SKM-1 (cell line): ENCODE results near the gene SLC6A17.

ENCODE experiments used
- DNase-seq: peaks from one replicate; lab custom pipeline; 2025; ENCODE audit not compliant: unreplicated experiment; lab: John Stamatoyannopoulos, UW

The SLC6A17 gene

GRCh38 chr1:110218137-110218536 lies 67.8 kb downstream of the SLC6A17 start:
- no peak for DNase-seq

- DNase-seq: no peak
Measured at GRCh38 chr1:110218739-110219138, 68.4 kb downstream of the SLC6A17 start.

- DNase-seq: no peak
Measured at GRCh38 chr1:110220324-110220723, 70.0 kb downstream of the SLC6A17 start.

GRCh38 chr1:110221119-110221518 lies 70.8 kb downstream of the SLC6A17 start:
- no peak for DNase-seq

- DNase-seq: no peak
Measured at GRCh38 chr1:110223127-110223526, 72.8 kb downstream of the SLC6A17 start.

- DNase-seq: no peak
Measured at GRCh38 chr1:110223581-110223980, 73.3 kb downstream of the SLC6A17 start.

- no peak for DNase-seq
Measured at GRCh38 chr1:110224240-110224995, 74.1 kb downstream of the SLC6A17 start.

- no peak for DNase-seq
Measured at GRCh38 chr1:110225212-110225611, 74.9 kb downstream of the SLC6A17 start.

GRCh38 chr1:110225756-110226404 lies 75.6 kb downstream of the SLC6A17 start:
- DNase-seq: no peak

- DNase-seq: no peak
Measured at GRCh38 chr1:110227774-110228173, 77.5 kb downstream of the SLC6A17 start.

GRCh38 chr1:110228381-110228780 lies 78.1 kb downstream of the SLC6A17 start:
- no peak for DNase-seq

GRCh38 chr1:110228869-110229268 lies 78.6 kb downstream of the SLC6A17 start:
- DNase-seq: no peak

- DNase-seq: no peak
Measured at GRCh38 chr1:110229348-110230001, 79.2 kb downstream of the SLC6A17 start.

- no peak for DNase-seq
Measured at GRCh38 chr1:110230381-110231199, 80.3 kb downstream of the SLC6A17 start.

- DNase-seq: no peak
Measured at GRCh38 chr1:110233861-110234260, 83.6 kb downstream of the SLC6A17 start.

- DNase-seq: no peak
Measured at GRCh38 chr1:110234691-110235090, 84.4 kb downstream of the SLC6A17 start.

- no peak for DNase-seq
Measured at GRCh38 chr1:110235181-110235833, 85.0 kb downstream of the SLC6A17 start.

- DNase-seq: peak; percentile 67
Measured at GRCh38 chr1:110235834-110236682, 85.8 kb downstream of the SLC6A17 start.

- no peak for DNase-seq
Measured at GRCh38 chr1:110237386-110238152, 87.3 kb downstream of the SLC6A17 start.
